ENCODE measurements around the gene POLE3. TPM values are rescaled to one million over a fixed set of nuclear protein-coding genes. Genes with fewer than 3 reads are reported as not detected.

The POLE3 gene
- total and polyA plus RNA-seq, 2 experiments from 2014 or later: 39.2 to 81.3 TPM

GRCh38 chr9:113399646-113400200 lies 10.8 kb downstream of the POLE3 start (continued):
- TF ChIP-seq ZNF331 (CRISPR knock-in tag; IDR thresholded peaks at IDR 0.05; ENCODE audit: low read depth) (no peak), POLR2AphosphoS5 (IDR thresholded peaks at IDR 0.05; ENCODE audit: low read depth) (no peak), CTCF (conservative IDR thresholded peaks at IDR 0.05; ENCODE audit: low read depth in 2 of 2) (no peak), EZH2 (IDR thresholded peaks at IDR 0.05; ENCODE audit: low read depth, unreplicated experiment) (no peak), NANOG (IDR thresholded peaks at IDR 0.05; ENCODE audit: borderline replicate concordance) (no peak), ZNF114 (CRISPR knock-in tag; IDR thresholded peaks at IDR 0.05) (no peak)
- TF ChIP-seq, protein P1, sequence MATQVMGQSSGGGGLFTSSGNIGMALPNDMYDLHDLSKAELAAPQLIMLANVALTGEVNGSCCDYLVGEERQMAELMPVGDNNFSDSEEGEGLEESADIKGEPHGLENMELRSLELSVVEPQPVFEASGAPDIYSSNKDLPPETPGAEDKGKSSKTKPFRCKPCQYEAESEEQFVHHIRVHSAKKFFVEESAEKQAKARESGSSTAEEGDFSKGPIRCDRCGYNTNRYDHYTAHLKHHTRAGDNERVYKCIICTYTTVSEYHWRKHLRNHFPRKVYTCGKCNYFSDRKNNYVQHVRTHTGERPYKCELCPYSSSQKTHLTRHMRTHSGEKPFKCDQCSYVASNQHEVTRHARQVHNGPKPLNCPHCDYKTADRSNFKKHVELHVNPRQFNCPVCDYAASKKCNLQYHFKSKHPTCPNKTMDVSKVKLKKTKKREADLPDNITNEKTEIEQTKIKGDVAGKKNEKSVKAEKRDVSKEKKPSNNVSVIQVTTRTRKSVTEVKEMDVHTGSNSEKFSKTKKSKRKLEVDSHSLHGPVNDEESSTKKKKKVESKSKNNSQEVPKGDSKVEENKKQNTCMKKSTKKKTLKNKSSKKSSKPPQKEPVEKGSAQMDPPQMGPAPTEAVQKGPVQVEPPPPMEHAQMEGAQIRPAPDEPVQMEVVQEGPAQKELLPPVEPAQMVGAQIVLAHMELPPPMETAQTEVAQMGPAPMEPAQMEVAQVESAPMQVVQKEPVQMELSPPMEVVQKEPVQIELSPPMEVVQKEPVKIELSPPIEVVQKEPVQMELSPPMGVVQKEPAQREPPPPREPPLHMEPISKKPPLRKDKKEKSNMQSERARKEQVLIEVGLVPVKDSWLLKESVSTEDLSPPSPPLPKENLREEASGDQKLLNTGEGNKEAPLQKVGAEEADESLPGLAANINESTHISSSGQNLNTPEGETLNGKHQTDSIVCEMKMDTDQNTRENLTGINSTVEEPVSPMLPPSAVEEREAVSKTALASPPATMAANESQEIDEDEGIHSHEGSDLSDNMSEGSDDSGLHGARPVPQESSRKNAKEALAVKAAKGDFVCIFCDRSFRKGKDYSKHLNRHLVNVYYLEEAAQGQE (IDR thresholded peaks at IDR 0.05; ENCODE audit: unreplicated experiment): no peak

DNA sequence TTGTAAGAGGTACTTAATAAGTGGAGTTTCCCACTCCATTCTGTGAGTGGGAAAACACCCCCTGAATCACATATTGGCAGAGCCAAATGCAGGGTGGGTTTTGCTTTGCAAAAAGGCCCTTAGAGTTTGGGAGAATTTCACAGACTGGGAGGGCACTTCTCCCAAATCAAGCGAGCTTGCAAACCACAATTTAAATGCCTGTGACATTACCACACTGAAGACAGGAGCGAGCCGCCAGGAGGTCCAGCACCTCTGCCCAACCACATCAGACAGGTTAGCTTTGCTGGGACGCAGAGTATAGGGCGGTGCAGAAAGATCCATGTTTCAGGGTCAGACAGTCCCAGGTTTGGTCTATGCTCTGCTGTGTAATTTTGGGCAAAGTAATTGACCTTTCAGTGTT lies 11.7 kb downstream of the POLE3 start:
- peaks cover 4% of the 10 kb centered on the region; the same call in 2 of the 3 replicates for H3K4me1 Mint-ChIP-seq
- H3K27me3 Mint-ChIP-seq (ENCODE audit: insufficient read depth, low read depth, poor library complexity): peaks cover 8% of the 10 kb centered on the region
- no peak for ATAC-seq
- no peak for DNase-seq (ENCODE audit: low spot score)
- H3K27ac Mint-ChIP-seq: no peak overlapping the region
- H3K4me3 Mint-ChIP-seq: no peak overlapping the region
- Histone ChIP-seq H4K20me1 (replicated peaks; ENCODE audit: insufficient read depth) (no peaks in the 10 kb centered on the region), H3K79me2 (replicated peaks; ENCODE audit: insufficient read depth) (no peaks in the 10 kb centered on the region), H3K4me2 (no peak overlapping the region), H3K27me3 (ENCODE audit: insufficient read depth) (no peaks in the 10 kb centered on the region), H3F3A (replicated peaks; ENCODE audit: low read depth) (0 out of 2 replicates have a peak, but pooled peaks cover 3% of the 10 kb centered on the region), H3K9me2 (ENCODE audit: insufficient read depth) (no peaks in the 10 kb centered on the region), H2AFZ (no peak overlapping the region), H3K4me3 (no peak overlapping the region), H3K36me3 (ENCODE audit: insufficient read depth) (no peaks in the 10 kb centered on the region), H3K4me1 (ENCODE audit: insufficient read depth) (no peaks in the 10 kb centered on the region), H3K27ac (ENCODE audit: low read depth) (no peak overlapping the region)
- H3K36me3 Mint-ChIP-seq (ENCODE audit: low read depth): no peaks in the 10 kb centered on the region; the same call in 2 of the 3 replicates
- no peaks in the 10 kb centered on the region for H3K9me3 Mint-ChIP-seq
- no peak for TF ChIP-seq ETS1 (IDR thresholded peaks at IDR 0.05)
- no peak for TF ChIP-seq NANOG (IDR thresholded peaks at IDR 0.05; ENCODE audit: borderline replicate concordance)
- no peak for TF ChIP-seq JUNB (IDR thresholded peaks at IDR 0.05; ENCODE audit: unreplicated experiment)
- TF ChIP-seq, protein P2, sequence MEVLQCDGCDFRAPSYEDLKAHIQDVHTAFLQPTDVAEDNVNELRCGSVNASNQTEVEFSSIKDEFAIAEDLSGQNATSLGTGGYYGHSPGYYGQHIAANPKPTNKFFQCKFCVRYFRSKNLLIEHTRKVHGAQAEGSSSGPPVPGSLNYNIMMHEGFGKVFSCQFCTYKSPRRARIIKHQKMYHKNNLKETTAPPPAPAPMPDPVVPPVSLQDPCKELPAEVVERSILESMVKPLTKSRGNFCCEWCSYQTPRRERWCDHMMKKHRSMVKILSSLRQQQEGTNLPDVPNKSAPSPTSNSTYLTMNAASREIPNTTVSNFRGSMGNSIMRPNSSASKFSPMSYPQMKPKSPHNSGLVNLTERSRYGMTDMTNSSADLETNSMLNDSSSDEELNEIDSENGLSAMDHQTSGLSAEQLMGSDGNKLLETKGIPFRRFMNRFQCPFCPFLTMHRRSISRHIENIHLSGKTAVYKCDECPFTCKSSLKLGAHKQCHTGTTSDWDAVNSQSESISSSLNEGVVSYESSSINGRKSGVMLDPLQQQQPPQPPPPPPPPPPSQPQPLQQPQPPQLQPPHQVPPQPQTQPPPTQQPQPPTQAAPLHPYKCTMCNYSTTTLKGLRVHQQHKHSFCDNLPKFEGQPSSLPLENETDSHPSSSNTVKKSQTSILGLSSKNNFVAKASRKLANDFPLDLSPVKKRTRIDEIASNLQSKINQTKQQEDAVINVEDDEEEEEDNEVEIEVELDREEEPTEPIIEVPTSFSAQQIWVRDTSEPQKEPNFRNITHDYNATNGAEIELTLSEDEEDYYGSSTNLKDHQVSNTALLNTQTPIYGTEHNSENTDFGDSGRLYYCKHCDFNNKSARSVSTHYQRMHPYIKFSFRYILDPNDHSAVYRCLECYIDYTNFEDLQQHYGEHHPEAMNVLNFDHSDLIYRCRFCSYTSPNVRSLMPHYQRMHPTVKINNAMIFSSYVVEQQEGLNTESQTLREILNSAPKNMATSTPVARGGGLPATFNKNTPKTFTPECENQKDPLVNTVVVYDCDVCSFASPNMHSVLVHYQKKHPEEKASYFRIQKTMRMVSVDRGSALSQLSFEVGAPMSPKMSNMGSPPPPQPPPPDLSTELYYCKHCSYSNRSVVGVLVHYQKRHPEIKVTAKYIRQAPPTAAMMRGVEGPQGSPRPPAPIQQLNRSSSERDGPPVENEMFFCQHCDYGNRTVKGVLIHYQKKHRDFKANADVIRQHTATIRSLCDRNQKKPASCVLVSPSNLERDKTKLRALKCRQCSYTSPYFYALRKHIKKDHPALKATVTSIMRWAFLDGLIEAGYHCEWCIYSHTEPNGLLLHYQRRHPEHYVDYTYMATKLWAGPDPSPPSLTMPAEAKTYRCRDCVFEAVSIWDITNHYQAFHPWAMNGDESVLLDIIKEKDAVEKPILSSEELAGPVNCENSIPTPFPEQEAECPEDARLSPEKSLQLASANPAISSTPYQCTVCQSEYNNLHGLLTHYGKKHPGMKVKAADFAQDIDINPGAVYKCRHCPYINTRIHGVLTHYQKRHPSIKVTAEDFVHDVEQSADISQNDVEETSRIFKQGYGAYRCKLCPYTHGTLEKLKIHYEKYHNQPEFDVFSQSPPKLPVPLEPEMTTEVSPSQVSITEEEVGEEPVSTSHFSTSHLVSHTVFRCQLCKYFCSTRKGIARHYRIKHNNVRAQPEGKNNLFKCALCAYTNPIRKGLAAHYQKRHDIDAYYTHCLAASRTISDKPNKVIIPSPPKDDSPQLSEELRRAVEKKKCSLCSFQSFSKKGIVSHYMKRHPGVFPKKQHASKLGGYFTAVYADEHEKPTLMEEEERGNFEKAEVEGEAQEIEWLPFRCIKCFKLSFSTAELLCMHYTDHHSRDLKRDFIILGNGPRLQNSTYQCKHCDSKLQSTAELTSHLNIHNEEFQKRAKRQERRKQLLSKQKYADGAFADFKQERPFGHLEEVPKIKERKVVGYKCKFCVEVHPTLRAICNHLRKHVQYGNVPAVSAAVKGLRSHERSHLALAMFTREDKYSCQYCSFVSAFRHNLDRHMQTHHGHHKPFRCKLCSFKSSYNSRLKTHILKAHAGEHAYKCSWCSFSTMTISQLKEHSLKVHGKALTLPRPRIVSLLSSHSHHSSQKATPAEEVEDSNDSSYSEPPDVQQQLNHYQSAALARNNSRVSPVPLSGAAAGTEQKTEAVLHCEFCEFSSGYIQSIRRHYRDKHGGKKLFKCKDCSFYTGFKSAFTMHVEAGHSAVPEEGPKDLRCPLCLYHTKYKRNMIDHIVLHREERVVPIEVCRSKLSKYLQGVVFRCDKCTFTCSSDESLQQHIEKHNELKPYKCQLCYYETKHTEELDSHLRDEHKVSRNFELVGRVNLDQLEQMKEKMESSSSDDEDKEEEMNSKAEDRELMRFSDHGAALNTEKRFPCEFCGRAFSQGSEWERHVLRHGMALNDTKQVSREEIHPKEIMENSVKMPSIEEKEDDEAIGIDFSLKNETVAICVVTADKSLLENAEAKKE (CRISPR knock-in tag; IDR thresholded peaks at IDR 0.05): no peak
- no peak for TF ChIP-seq CREB1 (CRISPR knock-in tag; IDR thresholded peaks at IDR 0.05; ENCODE audit: low read depth)
- no peak for TF ChIP-seq ZNF114 (CRISPR knock-in tag; IDR thresholded peaks at IDR 0.05)
- no peak for TF ChIP-seq EZH2 (IDR thresholded peaks at IDR 0.05; ENCODE audit: low read depth, unreplicated experiment)
- TF ChIP-seq ZNF331 (CRISPR knock-in tag; IDR thresholded peaks at IDR 0.05; ENCODE audit: low read depth): no peak
